ENCODE results near the gene RNASE11.
"Not testable (repeated sequence)": the region's sequence is repeated elsewhere in the genome, so short reads cannot be mapped to it uniquely, and the experiment has no call there.

Gene RNASE11

GRCh38 chr14:20587489-20588154 is at the start of gene RNASE11:
Gene RNASE11 (minus strand): TSS chr14:20588001.
- no peak for DNase-seq

DNA sequence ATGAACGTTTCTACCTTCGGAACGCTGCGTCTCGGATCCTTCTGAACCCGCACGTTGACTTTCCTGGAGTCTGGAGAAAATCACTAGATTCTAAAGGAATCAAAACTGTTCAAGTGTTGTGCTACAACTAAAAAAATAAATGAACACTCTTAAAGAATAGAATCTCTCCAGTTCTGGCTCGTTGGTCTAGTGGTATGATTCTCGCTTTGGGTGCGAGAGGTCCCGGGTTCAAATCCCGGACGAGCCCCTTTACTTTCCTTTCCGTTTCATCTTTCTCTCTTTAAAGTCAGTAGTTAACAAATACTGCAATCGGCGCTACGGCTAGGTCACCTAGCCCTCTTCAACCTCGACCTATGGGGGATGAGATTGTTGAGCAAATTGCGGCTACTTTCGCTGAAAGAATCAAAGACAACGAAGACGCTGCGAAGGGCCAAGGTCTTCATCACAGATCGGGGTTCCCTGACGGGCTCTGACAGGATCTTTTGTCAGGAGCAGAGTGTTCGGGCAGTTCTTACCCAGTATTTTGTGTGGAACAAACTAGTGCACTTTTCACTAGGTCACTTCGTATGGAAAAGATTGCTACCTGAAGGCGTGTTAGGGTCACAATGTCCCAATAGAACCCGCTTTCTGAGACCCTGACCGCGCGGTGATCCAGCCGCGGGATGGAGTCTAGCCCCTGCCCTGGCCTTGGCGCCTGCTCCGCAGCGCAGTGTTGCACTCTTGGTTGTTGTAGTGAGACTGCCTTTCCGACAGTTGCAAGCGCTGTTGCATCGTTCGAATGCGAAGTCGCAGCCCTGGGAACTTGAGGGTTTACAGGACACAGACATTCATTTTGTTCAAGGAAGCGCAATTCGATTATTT is 45.3 kb upstream of the RNASE11 start:
- DNase-seq = peak; percentile 88

- no peak for DNase-seq
Observed at GRCh38 chr14:20632448-20632830, 44.6 kb upstream of the RNASE11 start.

DNA sequence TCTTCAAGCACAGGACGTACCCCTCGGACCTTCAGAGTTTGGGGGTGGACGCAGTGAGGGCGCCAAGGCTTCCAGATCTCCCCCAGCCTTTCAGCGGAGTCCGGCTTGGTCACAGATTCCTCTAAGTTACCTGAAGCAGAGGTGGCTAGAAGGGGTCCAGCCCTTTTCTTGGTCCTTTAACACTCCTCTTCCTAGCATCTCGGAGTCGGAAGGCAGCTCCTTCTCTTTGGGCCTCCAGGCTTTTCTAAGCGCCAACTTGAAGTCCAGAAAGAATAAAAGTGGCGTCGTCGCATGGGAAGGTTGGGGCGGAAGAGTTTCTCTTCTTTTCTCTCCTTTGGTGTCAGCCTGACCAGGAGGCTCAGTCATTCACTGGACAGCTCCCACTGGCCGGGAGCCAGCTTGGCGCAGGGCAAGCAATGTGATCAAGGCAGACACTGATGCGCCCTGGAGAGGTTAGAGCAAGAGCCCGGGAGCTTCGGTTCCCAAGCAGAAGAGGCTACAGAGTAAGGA is 44.1 kb upstream of the RNASE11 start:
- no peak for DNase-seq

DNA sequence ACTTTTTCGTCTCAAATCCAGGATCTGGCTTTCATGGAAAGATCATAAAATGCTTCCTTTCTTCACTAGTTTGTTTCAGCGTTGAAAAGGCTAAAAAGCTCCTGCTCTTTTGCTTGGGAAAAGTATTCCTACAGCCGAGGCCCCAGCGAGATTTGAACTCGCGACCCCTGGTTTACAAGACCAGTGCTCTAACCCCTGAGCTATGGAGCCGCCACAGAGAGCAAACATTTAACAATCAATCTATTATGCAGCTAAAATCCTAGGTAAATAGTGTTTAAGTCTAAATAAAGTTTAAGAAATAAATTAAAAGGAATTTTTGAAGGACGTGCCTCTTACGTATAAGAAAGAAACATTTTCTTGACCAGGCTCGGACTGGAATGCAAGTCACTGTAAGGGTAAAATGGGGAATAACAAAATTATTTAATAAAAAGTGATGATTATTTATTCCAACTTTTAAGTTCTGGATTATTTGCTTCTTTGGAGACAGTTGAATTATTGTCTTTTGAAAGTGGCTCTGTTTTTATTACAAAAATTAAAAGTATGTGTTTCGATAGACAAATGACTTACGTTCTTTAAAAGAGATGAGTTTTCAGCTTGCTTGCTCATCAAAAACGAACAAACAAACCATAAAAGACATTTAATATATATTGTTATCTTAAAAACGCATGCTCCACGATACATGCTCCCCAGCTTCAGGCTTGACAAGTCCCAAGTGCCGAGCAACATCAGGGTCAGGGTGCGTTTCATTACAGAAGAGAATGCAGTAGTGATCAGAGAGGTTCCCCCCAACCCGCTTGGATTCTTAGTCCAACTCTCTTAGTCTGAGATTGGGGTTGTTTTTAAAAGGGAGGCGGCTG is 43.5 kb upstream of the RNASE11 start:
- peak; percentile 77 for DNase-seq

GRCh38 chr14:20630340-20631022 is 42.7 kb upstream of the RNASE11 start:
- no peak for DNase-seq

DNA sequence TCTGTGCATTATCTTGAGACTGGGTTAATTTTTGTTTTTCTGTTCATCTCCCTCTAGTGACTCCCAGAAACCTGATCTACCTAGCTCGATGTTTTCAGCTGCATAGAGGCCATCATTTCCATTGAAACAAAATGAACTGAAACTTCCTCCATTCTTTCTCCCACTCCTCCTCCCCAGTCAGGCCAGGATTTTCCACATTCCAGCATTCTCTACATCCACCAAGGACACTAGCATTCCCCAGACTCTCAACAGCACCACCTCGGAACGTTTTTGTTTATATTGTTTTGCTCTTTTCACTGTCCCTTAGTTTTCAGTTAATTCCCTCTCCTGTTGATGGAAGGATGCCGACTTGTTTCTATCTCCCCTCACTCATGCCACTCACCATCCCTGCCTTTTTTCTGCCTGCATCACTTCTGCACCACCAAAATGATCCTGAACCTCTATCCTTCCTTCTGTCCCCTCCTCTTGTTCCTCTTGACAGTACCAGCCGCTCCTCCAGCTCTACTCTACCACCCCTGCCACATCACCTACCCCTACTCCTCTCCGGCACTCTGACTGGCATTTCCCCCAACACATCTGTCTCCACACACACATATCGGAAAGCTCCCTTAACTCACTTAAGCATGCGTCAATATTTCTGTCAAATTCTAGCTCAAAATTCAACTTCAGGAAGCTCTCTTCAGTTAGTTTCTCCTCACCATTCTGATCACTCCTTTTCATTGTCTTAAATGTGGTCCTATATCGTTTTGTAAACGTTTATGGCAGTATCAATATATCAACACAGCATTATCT is 40.5 kb upstream of the RNASE11 start:
- no peak for DNase-seq

- DNase-seq = no peak
Observed at GRCh38 chr14:20627346-20628027, 39.7 kb upstream of the RNASE11 start.

DNA sequence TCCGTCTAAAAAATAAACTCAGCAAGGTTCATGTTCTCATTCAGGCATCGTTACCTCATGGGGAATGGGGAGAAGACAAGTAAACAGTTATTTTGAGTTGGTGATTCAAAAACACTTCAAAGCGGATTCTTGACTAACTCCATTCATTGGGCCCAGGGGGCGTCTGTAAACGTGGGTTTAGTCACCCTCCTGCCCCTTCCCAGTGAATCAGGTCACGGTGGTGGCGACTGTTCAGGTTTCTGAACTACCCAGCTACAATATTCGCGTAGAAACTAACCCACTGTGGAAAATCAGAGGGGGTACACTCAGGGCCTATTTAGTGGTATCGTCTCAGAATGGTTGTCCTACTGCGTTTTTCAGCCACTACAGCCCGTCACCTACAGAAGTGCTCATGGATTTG is 38.5 kb upstream of the RNASE11 start:
- no peak for DNase-seq

DNA sequence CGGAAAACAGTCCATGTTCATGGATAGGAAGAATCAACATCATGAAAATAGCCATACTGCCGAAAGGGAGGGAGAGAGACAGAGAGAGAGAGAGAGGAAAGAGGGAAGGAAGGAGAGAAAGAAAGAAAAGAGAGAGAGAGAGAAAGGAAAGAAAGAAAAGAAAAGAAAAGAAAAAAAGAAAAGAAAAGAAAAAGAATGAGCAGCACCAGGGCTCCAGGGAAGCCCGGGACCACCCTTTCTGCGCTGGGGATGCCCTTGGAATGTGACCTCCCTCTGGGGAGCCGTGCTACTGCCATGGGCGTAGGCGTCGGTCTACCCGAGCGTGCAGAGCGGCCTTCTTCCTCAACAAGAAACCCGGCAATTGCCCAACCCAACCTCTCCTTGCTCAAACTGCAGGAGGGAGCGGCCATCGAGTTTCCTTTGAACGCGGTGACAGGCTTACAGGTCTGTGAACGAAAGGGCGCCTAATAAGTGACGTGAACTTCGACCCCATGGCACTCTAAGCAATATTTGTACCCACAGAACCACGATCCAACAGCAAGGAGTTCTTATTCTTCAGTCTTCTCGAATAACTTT is 36.8 kb upstream of the RNASE11 start:
- DNase-seq = no peak

GRCh38 chr14:20623798-20624197 is 36.0 kb upstream of the RNASE11 start:
- DNase-seq = no peak

DNA sequence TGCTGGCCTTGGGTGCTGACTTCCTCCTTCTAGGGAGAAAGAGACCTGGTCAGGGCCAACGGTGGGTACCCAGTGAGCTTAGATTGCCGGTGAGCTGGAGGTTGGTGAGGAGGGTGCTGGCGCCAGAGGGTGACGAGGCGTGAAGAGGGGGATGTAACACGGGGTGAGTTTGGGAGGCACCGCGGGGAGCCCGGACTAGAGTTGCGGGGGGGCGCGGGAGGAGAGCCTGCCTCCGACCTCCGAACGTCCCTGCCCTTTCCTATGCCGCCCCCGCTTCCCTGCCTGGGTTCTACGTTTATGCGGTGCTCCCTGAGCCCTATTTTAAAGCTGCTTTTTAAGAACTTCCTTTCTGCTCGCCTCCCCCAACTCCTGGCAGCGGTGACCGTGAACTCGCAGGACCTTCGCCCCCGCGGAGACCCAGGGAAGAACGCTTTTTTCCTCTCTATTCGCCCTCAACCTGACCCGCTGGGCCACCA is 35.1 kb upstream of the RNASE11 start:
- DNase-seq = no peak

DNA sequence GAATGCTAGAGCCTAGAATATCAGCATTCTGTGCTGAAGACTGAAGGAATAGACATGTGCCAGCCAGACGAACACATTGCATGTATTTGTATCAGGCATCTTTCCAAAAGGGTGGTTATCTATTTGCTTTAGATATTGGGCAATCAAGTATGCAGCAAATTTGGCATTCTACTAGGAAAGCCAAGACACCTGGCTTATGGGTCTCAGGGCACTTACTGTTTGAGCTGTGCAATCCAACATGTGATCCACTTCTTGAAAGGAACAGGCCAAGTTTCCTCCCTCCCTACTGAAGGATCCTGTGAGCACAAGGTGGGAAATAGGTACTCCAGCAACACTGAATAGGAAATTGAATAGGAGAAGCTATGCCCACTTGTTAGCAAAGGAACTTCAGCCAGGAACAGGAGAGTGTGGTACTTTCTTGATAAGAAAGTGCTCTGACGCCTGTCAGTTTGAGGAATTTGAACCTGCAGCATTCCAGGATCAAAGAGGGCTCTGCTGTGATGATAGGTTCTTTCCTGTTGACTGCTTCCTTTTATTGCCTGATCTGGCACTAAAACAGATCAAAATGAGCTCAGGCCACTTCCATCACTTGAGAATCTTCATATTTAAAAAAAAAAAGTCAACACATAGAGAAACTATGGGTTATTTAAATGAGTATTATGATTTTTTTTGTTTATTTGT is 33.1 kb upstream of the RNASE11 start:
- DNase-seq = no peak

- not testable (repeated sequence) for DNase-seq
Observed at GRCh38 chr14:20619688-20620087, 31.9 kb upstream of the RNASE11 start.

- DNase-seq = no peak
Observed at GRCh38 chr14:20618271-20618749, 30.5 kb upstream of the RNASE11 start.

DNA sequence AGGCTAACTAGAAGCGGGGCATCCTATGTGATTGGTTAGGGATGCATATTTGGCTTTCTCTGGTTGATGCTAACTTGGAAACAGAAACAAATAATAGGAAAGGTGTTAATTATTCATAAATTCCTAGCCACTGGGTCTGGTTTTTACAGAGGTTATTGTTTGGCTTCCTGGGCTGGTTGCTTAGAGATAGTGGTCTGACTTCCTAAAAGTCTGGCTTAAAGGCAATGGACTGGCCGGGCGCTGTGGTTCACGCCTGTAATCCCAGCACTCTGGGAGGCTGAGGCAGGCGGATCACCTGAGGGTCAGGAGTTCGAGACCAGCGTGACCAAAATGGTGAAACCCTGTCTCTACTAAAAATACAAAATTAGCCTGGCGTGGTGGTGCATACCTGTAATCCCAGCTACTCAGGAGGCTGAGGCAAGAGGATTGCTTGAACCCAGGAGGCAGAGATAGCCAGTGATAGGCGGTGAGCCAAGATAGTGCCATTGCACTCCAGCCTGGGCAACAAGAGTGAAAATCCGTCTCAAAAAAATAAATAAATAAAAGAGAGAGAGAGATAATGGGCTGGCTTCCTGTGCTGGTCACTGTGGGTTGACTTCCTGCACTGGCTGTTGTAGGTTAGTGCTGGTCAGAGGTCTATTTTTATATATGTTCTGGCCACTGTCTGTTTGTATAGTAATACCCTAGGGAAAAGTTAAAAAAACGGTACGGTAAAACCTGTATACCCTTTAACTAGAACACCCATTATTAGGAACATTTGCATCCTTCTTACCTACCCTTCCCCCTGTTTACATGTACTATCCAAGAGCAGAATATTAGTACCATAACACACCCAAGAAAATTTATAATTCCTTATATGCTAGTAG is 29.6 kb upstream of the RNASE11 start:
- DNase-seq = no peak

DNA sequence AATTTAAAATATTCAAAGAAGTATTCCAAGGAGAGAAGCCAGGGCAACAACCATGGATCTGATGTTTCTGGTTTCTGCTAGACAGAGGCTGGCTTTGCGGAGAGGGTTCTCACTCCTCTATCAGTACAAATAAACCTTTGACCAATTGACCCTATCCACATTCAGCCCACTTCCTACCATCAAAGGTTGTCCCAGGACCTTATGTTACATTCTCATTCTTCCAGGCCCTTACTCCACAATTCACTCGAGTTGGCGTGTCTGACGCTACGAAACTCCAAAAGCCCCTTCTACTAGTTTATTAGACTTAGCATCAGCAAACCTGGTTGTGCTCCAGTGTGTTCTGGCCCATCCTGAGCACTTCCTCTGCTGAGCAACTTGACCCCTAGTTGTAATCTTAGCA is 28.2 kb upstream of the RNASE11 start:
- DNase-seq = no peak

DNA sequence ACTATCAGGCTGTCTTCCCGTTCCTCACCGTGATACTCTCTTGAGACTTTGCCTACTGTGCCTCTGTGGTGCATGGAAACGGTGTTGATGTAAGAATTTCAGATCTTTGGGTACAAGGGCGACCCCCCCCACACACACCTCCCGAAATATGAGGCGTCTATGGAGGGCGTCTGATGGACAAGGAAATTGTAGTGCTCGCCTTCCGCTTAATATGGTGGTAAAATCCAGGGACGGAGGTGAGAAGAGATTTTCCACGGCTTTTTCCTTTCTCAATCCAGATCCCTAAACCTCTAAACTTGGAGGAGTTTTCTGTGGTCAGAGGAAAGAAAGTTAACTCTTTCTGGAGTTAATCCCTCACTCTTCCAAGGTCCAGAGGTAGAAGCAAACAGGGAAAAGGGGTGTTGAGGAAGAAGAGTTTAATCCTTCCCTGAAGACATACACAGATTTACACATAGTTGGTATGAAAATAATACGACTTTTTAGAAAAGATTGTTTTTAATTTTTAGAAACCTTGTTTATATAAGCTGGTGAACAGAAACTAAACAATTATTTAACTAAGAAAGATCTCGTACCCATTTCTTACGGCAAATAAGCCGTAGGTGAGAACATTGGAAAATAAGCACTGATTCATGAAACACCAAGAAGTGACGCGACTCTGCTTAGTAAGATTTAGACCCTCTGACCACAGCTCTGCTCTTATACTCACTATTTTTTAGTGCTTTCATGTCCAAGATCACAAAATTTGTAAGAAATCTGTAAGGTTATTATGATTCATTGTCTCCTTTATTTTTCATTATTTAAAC is 26.4 kb upstream of the RNASE11 start:
- DNase-seq = no peak
